HFF-Myc (cell line): ENCODE results near the gene PI4KA.

Experiments used
- DNase-seq: peaks from one replicate; pipeline ENCODE4 v3.0.0-alpha.2; 2011; ENCODE audit warnings: low read depth; ENCODE audit errors: extremely low read depth
- H3K4me3 ChIP-seq: replicated peaks from 2 replicates; pipeline ENCODE4 v1.5.1; 2011; ENCODE audit warnings: low read depth, mild to moderate bottlenecking, control low read depth, low read length
- TF ChIP-seq, protein P1 (sequence below): IDR thresholded peaks from 2 replicates; pipeline ENCODE4 v1.5.1; 2012; ENCODE audit warnings: mild to moderate bottlenecking, low read depth, low read length, control low read depth; ENCODE audit errors: missing control alignments

Gene PI4KA

DNA sequence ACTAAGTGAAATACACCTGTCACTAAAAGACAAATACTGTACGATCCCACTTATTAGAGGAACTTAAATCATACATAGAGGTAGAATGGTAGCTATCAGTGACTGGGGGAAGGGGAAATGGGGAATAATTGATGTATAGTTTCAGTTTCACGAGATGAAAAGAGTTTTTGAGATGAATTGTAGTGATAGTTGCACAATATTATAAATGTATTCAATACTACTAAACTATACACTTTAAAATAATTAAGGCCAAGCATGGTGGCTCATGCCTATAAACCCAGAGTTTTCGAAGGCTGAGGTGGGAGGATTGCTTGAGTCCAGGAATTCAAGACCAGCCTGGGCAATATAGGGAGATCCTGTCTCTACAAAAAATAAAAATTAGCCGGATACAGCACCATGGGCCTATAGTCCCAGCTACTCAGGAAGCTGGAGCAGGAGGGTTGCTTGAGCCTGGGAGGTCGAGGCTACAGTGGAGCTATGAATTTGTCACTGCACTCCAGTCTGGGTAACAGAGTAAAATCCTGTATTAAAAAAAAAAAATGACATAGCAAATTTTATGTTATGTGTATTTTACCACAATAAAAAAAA is 44.3 kb downstream of the PI4KA start:
- TF ChIP-seq, protein P1, sequence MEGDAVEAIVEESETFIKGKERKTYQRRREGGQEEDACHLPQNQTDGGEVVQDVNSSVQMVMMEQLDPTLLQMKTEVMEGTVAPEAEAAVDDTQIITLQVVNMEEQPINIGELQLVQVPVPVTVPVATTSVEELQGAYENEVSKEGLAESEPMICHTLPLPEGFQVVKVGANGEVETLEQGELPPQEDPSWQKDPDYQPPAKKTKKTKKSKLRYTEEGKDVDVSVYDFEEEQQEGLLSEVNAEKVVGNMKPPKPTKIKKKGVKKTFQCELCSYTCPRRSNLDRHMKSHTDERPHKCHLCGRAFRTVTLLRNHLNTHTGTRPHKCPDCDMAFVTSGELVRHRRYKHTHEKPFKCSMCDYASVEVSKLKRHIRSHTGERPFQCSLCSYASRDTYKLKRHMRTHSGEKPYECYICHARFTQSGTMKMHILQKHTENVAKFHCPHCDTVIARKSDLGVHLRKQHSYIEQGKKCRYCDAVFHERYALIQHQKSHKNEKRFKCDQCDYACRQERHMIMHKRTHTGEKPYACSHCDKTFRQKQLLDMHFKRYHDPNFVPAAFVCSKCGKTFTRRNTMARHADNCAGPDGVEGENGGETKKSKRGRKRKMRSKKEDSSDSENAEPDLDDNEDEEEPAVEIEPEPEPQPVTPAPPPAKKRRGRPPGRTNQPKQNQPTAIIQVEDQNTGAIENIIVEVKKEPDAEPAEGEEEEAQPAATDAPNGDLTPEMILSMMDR = no peak

DNA sequence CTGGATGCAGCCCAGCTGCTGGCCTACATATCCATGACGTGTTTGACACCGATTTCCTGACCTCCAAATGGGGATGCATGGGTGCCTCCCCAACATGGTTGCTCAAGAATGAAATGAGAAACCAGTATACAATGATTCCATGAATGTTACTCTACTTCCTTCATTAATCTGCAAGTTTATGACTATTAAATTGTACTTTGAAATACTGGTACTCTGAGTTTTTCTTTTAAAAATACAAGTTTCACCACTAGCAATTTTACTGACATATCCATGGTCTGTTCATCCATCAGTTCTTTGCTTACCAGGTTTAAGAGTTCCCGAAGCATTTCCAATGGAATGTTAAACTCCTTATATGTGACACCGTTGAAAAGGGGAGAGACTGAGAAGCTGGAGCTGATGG is 45.6 kb downstream of the PI4KA start:
- no peak for DNase-seq
- H3K4me3 ChIP-seq = no peak overlapping the region
- TF ChIP-seq, protein P1 = no peak

More for the DNA sequence above, 44.3 kb downstream of the PI4KA start:
- no peak overlapping the region for H3K4me3 ChIP-seq
- DNase-seq = no peak

DNA sequence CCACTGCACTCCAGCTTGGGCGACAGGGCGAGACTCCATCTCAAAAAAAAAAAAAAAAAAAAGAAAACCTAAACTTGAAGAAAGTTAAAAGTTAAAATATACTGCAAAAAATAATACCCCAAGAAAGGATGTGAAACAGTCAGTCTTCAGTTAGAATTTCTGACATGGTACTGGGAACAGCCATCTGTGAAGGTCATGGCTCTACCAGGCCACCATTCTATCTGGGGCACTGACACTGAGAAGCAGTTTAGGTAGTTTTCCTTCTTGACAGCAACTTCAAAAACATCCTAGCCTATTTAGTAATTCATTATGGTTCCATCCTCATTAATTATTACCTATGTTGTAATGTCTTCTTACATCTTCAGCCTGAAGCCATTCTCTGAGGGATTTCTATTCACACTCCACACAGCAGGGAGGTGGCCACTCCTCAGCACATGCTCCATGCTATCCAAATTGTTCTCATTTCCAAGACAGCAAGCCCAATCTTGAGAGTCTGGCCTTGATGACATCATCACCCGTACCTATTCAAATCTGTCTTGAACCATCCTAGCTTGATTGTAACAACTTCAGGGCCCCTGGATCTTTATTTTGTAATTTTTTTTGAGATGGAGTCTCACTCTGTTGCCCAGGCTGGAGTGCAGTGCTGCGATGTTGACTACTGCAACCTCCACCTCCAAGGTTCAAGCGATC is 46.5 kb downstream of the PI4KA start:
- TF ChIP-seq, protein P1 = no peak
- no peak overlapping the region for H3K4me3 ChIP-seq
- DNase-seq = no peak

DNA sequence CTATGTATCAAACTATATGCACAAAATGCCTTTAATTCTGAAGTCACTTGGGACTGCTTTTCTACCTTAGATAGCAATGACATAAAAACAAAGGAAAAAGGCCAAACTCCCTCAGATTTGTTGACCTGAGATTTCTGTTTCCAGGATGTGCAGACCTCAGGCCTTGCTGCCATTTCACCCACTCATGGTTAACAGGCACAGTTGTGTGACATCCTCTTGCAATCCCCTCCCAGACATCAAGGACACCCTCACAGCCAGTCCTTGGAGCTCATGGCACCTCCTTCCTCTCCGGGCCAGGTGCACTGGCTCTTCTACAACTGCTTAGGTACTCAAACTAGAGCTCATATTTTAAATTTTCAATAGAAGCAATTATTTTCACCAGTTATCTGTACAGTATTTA is 47.4 kb downstream of the PI4KA start:
- no peak for DNase-seq
- TF ChIP-seq, protein P1 = no peak
- H3K4me3 ChIP-seq = no peak overlapping the region

DNA sequence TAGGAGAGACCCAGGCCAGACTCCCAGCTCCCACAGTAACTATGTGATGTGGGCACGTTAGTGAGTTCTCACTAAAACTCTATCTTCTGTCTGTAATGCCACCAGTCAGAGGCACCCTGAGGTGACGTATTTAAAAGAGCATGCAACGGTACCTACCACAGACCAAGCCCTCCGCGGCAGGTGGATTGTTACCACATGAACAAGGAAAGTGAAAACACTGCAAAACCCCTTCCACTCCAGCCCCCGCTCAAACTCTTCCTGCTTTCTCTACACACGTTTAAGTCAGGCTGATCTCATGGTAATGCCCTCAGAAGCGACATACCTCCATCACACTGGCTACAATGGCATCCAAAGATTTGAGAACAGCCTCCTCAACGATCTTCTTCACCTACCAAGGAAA is 48.0 kb downstream of the PI4KA start:
- no peak overlapping the region for H3K4me3 ChIP-seq
- TF ChIP-seq, protein P1 = no peak
- DNase-seq = no peak

DNA sequence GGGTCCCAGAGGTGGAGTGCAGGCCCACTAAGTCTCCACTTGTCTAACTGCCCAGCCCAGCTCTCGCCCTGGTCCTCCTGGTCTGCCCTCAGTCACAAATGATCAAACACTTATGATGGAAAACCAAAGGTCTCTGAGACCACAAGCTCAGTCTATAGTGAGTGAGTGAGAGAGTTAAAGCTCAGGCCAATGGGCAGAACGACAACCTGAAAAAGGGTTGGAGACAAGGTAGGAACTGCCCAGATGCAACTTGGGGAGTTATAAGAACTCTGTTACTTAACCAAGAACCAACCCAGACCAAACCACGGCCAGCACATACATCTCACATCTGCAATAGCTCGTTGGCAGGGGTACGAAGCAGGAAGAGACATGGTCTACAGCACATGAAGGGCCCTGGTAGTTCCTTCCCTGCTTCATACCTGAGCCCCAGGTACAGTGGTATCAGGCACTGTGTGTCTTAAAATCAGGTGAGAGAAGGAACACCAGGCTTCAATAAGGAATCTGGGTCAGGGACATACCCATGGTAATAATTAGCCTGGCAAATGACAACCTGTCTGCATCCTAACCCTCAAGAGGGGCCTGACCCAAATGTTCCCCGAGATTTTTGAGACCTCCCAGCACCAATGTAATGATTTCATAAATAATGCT is 48.9 kb downstream of the PI4KA start:
- DNase-seq = no peak
- no peak overlapping the region for H3K4me3 ChIP-seq
- TF ChIP-seq, protein P1 = no peak
